PC-9 (cell line): Measurements from ENCODE around the gene SIPA1L3. TPM values are rescaled to one million over a fixed set of nuclear protein-coding genes. Genes with fewer than 3 reads are reported as not detected.

Experiments
- BruUV-seq: library from RNA; stranded (reverse); fragments of 400-500 nt; replicated peaks from 2 replicates; lab custom pipeline; 2021; lab: Mats Ljungman, UMichigan
- CTCF ChIA-PET: fragments of 300-600 bp; sonication (Branson Sonifier 250); formaldehyde crosslinking; loops from one replicate; lab custom pipeline; 2022; ENCODE audit warnings: antibody characterized with exemption; lab: Charles Lee
- POLR2A ChIA-PET: fragments of 300-600 bp; sonication (Branson Sonifier 250); formaldehyde crosslinking; loops from one replicate; lab custom pipeline; 2022; ENCODE audit warnings: antibody characterized with exemption; ENCODE audit not compliant: unreplicated experiment; lab: Charles Lee
- DNase-seq, 2 experiments: peaks; one replicate each; pipeline versions ENCODE4 v3.0.0 to v3.0.0-alpha.2; 2015 to 2022; ENCODE audit warnings: mixed read lengths in 1 of 2
- H2AFZ ChIP-seq: fragments of 200-600 bp; sonication (generic); 2 replicates; pipeline ENCODE4 v1.8.1; 2017; ENCODE audit warnings: antibody characterized with exemption
- H3F3A ChIP-seq: fragments of 200-600 bp; sonication (generic); 2 replicates; pipeline ENCODE4 v1.8.1; 2017; ENCODE audit warnings: antibody characterized with exemption, mild to moderate bottlenecking, low read depth; ENCODE audit not compliant: insufficient read depth
- H3K27ac ChIP-seq: fragments of 200-600 bp; sonication (generic); 2 replicates; pipeline ENCODE4 v1.6.1; 2016; ENCODE audit warnings: mixed run types
- H3K27me3 ChIP-seq: fragments of 200-600 bp; sonication (generic); 2 replicates; pipeline ENCODE4 v1.6.1; 2016; ENCODE audit warnings: low read depth, mixed run types; ENCODE audit not compliant: insufficient read depth
- H3K36me3 ChIP-seq: fragments of 200-600 bp; sonication (generic); 2 replicates; pipeline ENCODE4 v1.6.1; 2016; ENCODE audit warnings: low read depth, mixed run types
- H3K4me1 ChIP-seq: fragments of 200-600 bp; sonication (generic); replicated peaks from 2 replicates; pipeline ENCODE4 v1.6.1; 2016; ENCODE audit warnings: mixed run types; ENCODE audit not compliant: insufficient read depth
- H3K4me2 ChIP-seq: fragments of 200-600 bp; sonication (generic); 2 replicates; pipeline ENCODE4 v1.6.1; 2017; ENCODE audit warnings: mixed run types
- H3K4me3 ChIP-seq: fragments of 200-600 bp; sonication (generic); 2 replicates; pipeline ENCODE4 v1.6.1; 2016; ENCODE audit warnings: mixed run types
- H3K79me2 ChIP-seq: fragments of 200-600 bp; sonication (generic); 2 replicates; pipeline ENCODE4 v1.6.1; 2017; ENCODE audit warnings: low read depth, mixed run types
- H3K9me2 ChIP-seq: fragments of 200-600 bp; sonication (generic); 2 replicates; pipeline ENCODE4 v1.8.1; 2017; ENCODE audit warnings: mild to moderate bottlenecking; ENCODE audit not compliant: insufficient read depth
- H3K9me3 ChIP-seq: fragments of 200-600 bp; sonication (generic); 2 replicates; pipeline ENCODE4 v1.8.1; 2016; ENCODE audit warnings: low read depth; ENCODE audit not compliant: insufficient read depth
- H4K20me1 ChIP-seq: fragments of 200-600 bp; sonication (generic); 2 replicates; pipeline ENCODE4 v1.8.1; 2017; ENCODE audit not compliant: insufficient read depth
- CTCF ChIP-seq: fragments of 200-600 bp; sonication (generic); conservative IDR thresholded peaks from 2 replicates; pipeline ENCODE4 v1.6.1; 2017; ENCODE audit warnings: mixed run types, antibody characterized with exemption, mild to moderate bottlenecking, moderate library complexity
- EZH2 ChIP-seq: fragments of 200-600 bp; sonication (generic); IDR thresholded peaks from 2 replicates; pipeline ENCODE4 v1.8.0; 2017; ENCODE audit warnings: antibody characterized with exemption, low read depth
- intact Hi-C: fragments of 100-400 bp; cut with micrococcal nuclease; formaldehyde crosslinking; loops from one replicate; pipeline ENCODE4 v1.10.0; 2022; ENCODE audit not compliant: unreplicated experiment
- total RNA-seq: library from RNA; stranded (reverse); gene quantifications from 2 replicates; pipeline ENCODE4 v1.2.3, GENCODE V29; 2021

SIPA1L3 gene
- total RNA-seq, 1 experiment from 2014 or later = 55.2 TPM

GRCh38 chr19:38221421-38221820 lies 314.4 kb downstream of the SIPA1L3 start:
- H3K4me1 ChIP-seq = no peaks in the 10 kb centered on the region
- no peaks in the 10 kb centered on the region for H3K79me2 ChIP-seq
- ChIA-PET POLR2A (no interaction called here), CTCF (no interaction called here)
- no peak for DNase-seq
- H3K4me2 ChIP-seq = no peak overlapping the region
- no peaks in the 10 kb centered on the region for H3K36me3 ChIP-seq
- H3K4me3 ChIP-seq = no peak overlapping the region
- H3K9me2 ChIP-seq = no peaks in the 10 kb centered on the region
- H3K27ac ChIP-seq = no peak overlapping the region
- no peaks in the 10 kb centered on the region for H3F3A ChIP-seq
- no peaks in the 10 kb centered on the region for H4K20me1 ChIP-seq
- H2AFZ ChIP-seq = no peak overlapping the region
- TF ChIP-seq EZH2 (no peak), CTCF (no peak)
- intact Hi-C loops = no loop called here
- H3K9me3 ChIP-seq = no peaks in the 10 kb centered on the region
- BruUV-seq = no TSS peak
- H3K27me3 ChIP-seq = no peaks in the 10 kb centered on the region

- no peaks in the 10 kb centered on the region for H3K9me3 ChIP-seq
- TF ChIP-seq EZH2 (no peak), CTCF (no peak)
- BruUV-seq = no TSS peak
- H2AFZ ChIP-seq = no peak overlapping the region
- H3K79me2 ChIP-seq = no peaks in the 10 kb centered on the region
- intact Hi-C loops = no loop called here
- no peak for DNase-seq
- no peaks in the 10 kb centered on the region; the same call in 1 of the 2 replicates for H3F3A ChIP-seq
- H3K4me2 ChIP-seq = no peak overlapping the region
- no peaks in the 10 kb centered on the region for H3K36me3 ChIP-seq
- POLR2A ChIA-PET = no interaction called here
- H3K27me3 ChIP-seq = no peaks in the 10 kb centered on the region
- CTCF ChIA-PET = no interaction called here
- no peaks in the 10 kb centered on the region for H3K9me2 ChIP-seq
- no peak overlapping the region for H3K27ac ChIP-seq
- no peak overlapping the region for H3K4me3 ChIP-seq
- no peaks in the 10 kb centered on the region for H3K4me1 ChIP-seq
- H4K20me1 ChIP-seq = no peaks in the 10 kb centered on the region
Observed at GRCh38 chr19:38221919-38222830, 315.2 kb downstream of the SIPA1L3 start.

GRCh38 chr19:38223119-38223523 lies 316.1 kb downstream of the SIPA1L3 start:
- intact Hi-C loops = no loop called here
- ChIA-PET POLR2A (no interaction called here), CTCF (no interaction called here)
- Histone ChIP-seq H3K4me2 (peak overlapping the region; percentile 85; the same call in 1 of the 2 replicates), H3K9me3 (no peaks in the 10 kb centered on the region), H3K9me2 (no peaks in the 10 kb centered on the region), H3F3A (no peaks in the 10 kb centered on the region; the same call in 1 of the 2 replicates), H3K4me1 (no peaks in the 10 kb centered on the region), H4K20me1 (no peaks in the 10 kb centered on the region), H3K79me2 (no peaks in the 10 kb centered on the region), H2AFZ (no peak overlapping the region), H3K27ac (no peak overlapping the region), H3K4me3 (peak overlapping the region; percentile 67; the same call in 1 of the 2 replicates), H3K27me3 (peaks cover 7% of the 10 kb centered on the region; the same call in 1 of the 2 replicates), H3K36me3 (no peaks in the 10 kb centered on the region)
- no peak for TF ChIP-seq CTCF
- TF ChIP-seq EZH2 = no peak
- DNase-seq = no peak
- BruUV-seq = no TSS peak
